PC-3 (cell line): ENCODE results near the gene PFKM.

Source experiments
- EZH2 ChIP-seq: fragments of 300-600 bp; sonication (generic); IDR thresholded peaks from one replicate; pipeline ENCODE4 v1.6.1; 2017; ENCODE audit warnings: antibody characterized with exemption, mild to moderate bottlenecking, low read length; ENCODE audit not compliant: unreplicated experiment
- TF ChIP-seq, protein P1 (sequence below): fragments of 300-600 bp; sonication (generic); conservative IDR thresholded peaks from 2 replicates; pipeline ENCODE4 v1.5.1; 2017; ENCODE audit warnings: antibody characterized with exemption, low read depth, mild to moderate bottlenecking, low read length

DNA sequence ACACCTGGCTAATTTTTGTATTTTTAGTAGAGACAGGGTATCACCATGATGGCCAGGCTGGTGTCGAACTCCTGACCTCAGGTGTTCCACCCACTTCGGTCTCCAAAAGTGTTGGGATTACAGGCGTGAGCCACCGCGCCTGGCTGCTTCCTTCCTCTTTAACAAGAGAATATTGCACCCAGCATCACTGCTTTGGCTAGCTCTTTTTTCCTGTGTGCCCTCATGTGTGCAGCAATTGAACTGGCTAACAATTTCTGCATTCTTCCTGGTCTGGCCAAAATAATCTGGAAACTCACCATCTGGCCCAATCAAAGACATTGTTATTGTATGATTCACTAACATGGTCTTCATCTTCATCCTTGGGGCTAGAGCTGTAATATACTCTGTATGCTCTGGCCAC, 40.9 kb downstream of the PFKM start:
- TF ChIP-seq, protein P1, sequence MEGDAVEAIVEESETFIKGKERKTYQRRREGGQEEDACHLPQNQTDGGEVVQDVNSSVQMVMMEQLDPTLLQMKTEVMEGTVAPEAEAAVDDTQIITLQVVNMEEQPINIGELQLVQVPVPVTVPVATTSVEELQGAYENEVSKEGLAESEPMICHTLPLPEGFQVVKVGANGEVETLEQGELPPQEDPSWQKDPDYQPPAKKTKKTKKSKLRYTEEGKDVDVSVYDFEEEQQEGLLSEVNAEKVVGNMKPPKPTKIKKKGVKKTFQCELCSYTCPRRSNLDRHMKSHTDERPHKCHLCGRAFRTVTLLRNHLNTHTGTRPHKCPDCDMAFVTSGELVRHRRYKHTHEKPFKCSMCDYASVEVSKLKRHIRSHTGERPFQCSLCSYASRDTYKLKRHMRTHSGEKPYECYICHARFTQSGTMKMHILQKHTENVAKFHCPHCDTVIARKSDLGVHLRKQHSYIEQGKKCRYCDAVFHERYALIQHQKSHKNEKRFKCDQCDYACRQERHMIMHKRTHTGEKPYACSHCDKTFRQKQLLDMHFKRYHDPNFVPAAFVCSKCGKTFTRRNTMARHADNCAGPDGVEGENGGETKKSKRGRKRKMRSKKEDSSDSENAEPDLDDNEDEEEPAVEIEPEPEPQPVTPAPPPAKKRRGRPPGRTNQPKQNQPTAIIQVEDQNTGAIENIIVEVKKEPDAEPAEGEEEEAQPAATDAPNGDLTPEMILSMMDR, result no peak
- TF ChIP-seq EZH2, result no peak
